GM18499 (cell line): ENCODE results near the gene B4GAT1.

Experiments
- ATAC-seq: cut with Tn5 transposase; IDR thresholded peaks from one replicate; pipeline ENCODE4 v1.9.1; 2021; ENCODE audit warnings: moderate number of reproducible peaks; ENCODE audit not compliant: insufficient read depth, unreplicated experiment

Gene B4GAT1

DNA sequence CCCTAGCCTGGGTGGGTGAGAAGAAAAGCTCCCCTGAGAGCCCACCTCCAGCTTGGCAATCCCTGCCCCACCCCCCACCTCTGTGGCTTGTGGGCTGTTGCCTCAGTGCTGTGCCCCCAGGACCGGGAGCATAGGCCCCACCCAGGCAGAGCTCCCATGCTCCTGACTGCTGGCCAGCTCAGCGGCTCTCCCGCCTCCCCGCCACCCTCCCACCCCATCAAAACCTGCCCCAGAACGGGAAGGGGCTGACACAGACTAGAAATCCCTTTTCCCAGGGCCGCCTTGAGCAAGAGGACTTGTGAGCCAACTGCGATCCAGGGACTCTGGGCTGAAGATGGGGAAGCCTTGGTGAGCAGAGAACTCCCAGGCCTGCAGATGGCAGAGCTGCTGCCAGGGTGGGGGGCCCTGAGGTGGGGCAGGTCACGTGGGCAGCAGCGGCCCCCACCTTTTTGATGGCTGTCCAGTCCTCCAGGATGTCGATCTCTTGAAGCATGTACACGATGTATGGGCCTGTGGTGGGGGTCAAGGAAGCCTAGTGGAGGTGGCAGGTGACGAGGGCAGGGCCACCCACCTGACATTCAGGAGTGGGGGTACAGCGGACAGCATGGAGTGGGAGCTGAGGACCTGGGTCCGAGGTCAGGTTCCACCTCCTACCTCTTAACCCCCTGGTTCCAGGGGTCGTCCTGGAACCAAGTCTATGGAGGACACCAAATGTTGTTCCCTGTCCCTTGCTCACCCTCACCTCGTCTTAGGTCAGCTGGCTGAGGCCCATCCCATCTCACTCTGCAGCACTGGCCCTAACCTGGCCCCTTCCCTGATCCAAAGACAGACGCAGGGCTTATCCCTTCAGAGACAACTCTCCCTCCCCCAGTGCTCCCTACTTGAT is 8.9 kb downstream of the B4GAT1 start:
- ATAC-seq: no peak

- ATAC-seq: no peak
These were observed 10.1 kb downstream of the B4GAT1 start for GRCh38 chr11:66337103-66337899.

DNA sequence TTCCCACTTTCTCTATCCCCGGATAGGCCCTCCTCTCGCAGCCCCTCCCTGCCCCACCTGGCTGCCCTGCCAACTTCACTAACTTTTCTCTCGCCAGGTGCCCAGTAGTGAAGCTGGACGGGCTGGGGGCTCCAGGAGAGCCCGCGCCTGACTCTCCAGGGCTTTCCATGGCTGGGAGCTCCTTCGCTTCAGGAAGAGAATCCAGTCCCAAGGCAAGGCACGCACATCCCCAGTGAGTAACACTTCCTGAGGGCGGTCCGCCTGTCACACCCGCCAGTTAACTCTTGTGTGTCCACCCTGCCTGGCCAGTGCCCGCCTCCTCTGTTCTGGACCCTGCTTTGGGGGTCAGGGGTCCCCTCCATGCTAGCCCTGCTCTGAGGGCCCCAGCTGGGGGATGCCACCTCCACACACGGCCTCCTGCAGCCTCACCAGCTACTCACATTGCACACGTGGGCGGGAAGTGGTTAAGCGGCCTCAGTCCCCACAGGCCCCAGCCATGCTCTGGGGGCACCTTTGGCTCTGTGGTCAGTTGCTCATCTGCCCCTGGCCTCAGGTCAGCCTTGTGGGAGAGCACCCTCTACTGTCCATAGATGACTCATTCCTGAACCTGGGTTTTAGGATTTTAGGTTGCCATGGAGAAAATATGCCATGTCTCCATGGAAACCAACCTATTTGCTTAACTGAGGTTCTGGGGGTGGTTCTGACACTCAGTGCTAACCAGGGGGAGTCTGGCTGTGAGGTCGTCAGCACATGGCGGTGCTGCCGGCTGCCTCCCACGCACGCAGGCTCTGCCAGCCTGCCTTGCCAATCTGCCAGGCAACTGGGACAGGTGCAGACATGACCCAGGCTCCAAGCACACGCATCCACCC is 11.0 kb downstream of the B4GAT1 start, which contains the start of gene RIN1:
Gene RIN1, minus strand, starts transcription at position 201 of the 869 bp plus-strand sequence. Its CDS starts 32 bp downstream, at position 169.
- no peak for ATAC-seq

GRCh38 chr11:66335531-66336233 is 11.7 kb downstream of the B4GAT1 start:
- ATAC-seq: no peak

DNA sequence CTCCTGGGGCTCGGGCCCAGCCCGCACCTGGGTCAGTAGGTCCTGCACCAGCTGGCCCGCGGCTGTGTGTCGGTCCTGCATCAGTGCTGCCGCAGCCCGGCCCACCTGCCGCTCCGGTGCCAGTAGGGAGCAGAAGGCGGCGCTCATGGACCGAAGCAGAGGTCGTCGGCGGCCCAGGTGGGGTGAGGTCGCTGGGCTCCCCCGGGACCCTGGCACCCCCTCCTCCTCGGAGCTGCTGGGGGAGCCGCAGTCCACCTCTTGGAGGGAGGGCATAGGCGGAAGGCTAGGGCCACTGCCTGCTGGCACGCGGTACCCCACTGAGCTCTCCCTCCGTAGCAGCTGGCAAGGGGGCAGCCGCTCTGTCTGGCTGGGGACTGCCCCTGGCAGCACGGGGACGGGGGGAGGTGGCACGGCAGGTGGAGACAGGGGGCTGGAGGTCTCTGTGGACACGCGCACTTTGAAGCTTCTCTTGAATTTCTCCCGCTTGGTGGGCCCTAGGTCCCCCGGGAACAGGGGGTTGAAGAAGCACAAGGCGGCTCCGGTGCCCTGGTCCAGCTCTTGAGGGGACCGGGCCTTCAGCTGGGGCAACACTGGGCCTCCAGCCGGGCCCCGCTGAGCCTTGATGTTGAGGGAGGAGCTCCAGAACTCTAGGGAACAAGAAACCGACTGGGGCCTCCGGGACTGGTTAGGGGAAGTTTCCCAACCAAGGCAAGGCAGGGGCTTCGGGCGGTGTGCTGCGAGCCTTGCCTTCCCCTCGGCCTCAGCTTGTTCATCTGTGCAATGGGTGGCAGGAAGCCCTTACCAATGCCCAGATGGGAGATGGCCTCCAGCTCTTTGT is 12.6 kb downstream of the B4GAT1 start:
- no peak for ATAC-seq

DNA sequence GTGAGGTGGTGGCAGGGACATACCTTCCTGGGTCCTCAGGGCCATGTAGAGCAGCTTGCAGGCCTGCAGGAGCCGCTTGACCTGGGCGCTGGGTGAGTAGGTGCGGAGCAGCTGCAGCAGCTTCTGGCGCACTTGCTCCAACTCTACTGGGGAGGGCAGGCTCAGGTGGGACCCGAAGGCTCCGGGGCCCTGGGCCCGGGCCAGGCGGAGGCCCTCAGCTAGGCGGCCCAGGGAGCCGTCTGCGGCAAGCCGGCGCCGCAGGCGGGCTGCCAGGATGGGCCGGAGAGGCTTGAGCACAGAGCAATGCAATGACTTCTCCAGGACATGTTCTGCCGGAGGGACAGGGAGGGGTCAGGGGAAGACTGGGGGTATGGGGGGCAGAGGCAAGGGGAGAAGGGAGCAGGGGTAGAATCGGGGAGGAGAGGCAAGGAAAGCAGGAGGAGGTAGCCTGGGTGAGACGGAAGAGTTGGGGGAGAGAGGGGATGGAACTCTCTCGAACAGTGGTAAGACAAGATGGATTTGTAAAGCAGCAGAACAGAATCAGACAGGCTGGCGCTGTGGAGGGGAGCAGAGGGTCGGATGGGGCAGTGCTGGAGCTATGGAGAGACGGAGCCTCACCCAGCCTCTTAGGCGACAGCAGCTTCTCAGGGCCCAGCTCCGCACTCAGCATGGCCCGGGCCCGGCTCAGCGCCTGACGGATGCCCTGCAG is 13.4 kb downstream of the B4GAT1 start:
- ATAC-seq: no peak

- no peak for ATAC-seq
These were observed 14.1 kb downstream of the B4GAT1 start for GRCh38 chr11:66333220-66333877.

GRCh38 chr11:66332371-66333219 is 14.8 kb downstream of the B4GAT1 start:
- ATAC-seq: no peak

DNA sequence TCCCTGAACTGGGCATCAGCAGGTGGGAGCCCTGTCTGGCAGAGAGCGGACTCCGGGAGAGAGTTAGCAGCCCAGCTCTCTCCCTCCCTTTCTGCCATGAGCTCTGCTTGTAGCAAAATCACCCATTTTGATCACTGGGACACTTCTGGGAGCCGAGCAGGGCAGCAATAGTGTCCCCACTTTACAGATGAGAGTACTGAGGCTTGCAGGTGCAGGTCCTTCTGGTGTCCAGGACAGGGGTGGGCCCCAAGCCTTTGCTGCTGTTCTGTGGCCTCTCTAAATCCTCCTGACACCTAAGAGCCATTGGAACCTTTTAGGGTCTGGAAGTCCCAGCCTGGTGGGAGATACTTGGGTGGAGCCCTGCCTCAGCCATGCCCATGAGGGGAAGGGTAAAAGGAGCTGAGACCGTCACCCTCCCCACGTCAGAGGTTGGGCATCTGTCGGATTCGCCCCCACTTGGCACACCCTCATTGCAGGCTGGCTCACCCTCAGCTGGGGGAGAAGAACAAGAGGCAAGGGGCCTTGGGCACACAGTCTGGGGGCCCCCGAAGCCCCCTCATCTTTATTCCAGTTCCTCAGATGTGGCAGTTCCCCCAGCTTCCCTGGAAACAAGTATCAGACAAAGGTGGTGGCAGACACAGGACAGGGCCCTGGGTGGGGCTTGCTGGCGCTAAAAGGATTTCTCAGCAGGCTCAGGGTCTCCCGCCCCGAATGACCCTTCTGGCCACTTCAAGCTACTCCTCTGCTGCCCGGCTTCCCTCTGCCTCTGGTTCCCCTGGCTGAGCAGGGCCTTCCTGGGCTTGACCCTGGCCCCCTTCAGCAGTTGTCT is 15.7 kb downstream of the B4GAT1 start:
- no peak for ATAC-seq

- ATAC-seq: no peak
These were observed 16.5 kb downstream of the B4GAT1 start for GRCh38 chr11:66330931-66331330.

GRCh38 chr11:66329165-66329673 is 18.2 kb downstream of the B4GAT1 start:
- no peak for ATAC-seq

DNA sequence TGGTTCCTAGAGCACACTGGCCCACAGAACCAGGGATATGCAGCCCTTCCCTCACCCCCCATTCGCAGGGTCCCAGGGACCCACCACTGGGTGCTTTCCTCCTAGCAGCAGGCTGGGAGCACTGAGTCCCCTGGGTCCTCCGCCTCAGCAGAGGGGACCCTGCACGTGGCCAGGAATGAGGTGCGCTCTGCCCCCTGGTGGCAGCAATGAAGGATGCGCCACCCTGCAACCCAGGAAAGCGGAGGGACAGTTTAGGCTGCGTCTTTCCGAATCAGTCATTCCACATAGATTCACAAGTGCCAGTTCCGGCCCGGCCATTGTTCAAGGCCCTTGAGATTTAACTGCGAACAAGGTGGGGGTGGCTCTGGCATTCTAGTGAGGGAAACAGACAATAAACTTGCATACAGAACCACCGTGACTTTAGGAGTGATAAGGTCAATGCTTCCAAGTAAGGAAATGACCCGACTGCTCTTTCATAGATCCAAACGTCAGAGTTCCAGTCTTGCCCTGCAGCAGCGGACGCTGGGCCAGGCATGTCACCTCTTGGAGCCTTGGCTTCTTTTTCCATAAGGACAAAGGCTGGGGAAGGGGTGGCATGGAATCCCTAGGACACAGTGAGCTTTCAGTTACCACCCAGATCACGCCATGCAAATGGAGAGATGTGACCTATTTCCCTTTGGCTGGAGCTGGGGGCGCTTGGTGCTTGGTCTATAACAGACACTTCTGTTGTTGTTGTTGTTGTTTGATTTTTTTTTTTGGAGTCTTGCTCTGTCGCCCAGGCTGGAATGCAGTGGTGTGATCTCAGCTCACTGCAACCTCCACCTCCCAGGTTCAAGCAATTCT is 18.9 kb downstream of the B4GAT1 start:
- no peak for ATAC-seq

GRCh38 chr11:66328031-66328301 is 19.5 kb downstream of the B4GAT1 start:
- ATAC-seq: no peak

GRCh38 chr11:66327171-66328030 is 20.0 kb downstream of the B4GAT1 start:
- no peak for ATAC-seq
